Activated naive CD8-positive, alpha-beta T cell treated with anti-CD3 and anti-CD28 coated beads for 36 hours (primary cell): ENCODE results near the gene ADAMTS17. TPM values are rescaled to one million over a fixed set of nuclear protein-coding genes. Genes with fewer than 3 reads are reported as not detected.

Source experiments
- DNase-seq: peaks from one replicate; pipeline ENCODE4 v3.0.0; 2021
- H3K27ac Mint-ChIP-seq: one replicate; pipeline ENCODE4 v1.8.0; 2022; ENCODE audit warnings: mild to moderate bottlenecking, moderate library complexity, mixed read lengths
- H3K27me3 Mint-ChIP-seq: one replicate; pipeline ENCODE4 v1.8.0; 2022; ENCODE audit warnings: mild to moderate bottlenecking, mixed read lengths
- H3K36me3 Mint-ChIP-seq: one replicate; pipeline ENCODE4 v1.8.0; 2021; ENCODE audit warnings: mild to moderate bottlenecking, mixed read lengths
- H3K4me1 Mint-ChIP-seq: one replicate; pipeline ENCODE4 v1.8.0; 2021; ENCODE audit warnings: mixed read lengths
- H3K4me3 Mint-ChIP-seq: one replicate; pipeline ENCODE4 v1.8.0; 2022; ENCODE audit warnings: mild to moderate bottlenecking, moderate library complexity, mixed read lengths
- H3K9me3 Mint-ChIP-seq: one replicate; pipeline ENCODE4 v1.8.0; 2022; ENCODE audit warnings: mixed read lengths
- total RNA-seq, 2 experiments: library from RNA; stranded (reverse); gene quantifications; one replicate each; pipeline ENCODE4 v1.2.3, GENCODE V29; 2021

The ADAMTS17 gene
- total RNA-seq, 2 experiments from 2014 or later: 2.5 to 3.6 TPM

GRCh38 chr15:99999282-100000070 is 342.3 kb downstream of the ADAMTS17 start:
- Mint-ChIP-seq H3K36me3 (no peaks in the 10 kb centered on the region), H3K27ac (no peak overlapping the region), H3K9me3 (no peaks in the 10 kb centered on the region), H3K4me1 (no peaks in the 10 kb centered on the region), H3K27me3 (no peaks in the 10 kb centered on the region), H3K4me3 (no peak overlapping the region)
- no peak for DNase-seq

- DNase-seq: no peak
- H3K4me3 Mint-ChIP-seq: no peak overlapping the region
- no peaks in the 10 kb centered on the region for H3K9me3 Mint-ChIP-seq
- H3K36me3 Mint-ChIP-seq: no peaks in the 10 kb centered on the region
- no peak overlapping the region for H3K27ac Mint-ChIP-seq
- H3K4me1 Mint-ChIP-seq: no peaks in the 10 kb centered on the region
- H3K27me3 Mint-ChIP-seq: no peaks in the 10 kb centered on the region
Measured at GRCh38 chr15:99998661-99999101, 343.1 kb downstream of the ADAMTS17 start.

GRCh38 chr15:99997112-99997651 is 344.6 kb downstream of the ADAMTS17 start:
- no peak for DNase-seq
- no peak overlapping the region for H3K4me3 Mint-ChIP-seq
- no peak overlapping the region for H3K27ac Mint-ChIP-seq

GRCh38 chr15:99996660-99997059 is 345.1 kb downstream of the ADAMTS17 start:
- Mint-ChIP-seq H3K27me3 (no peaks in the 10 kb centered on the region), H3K4me1 (no peaks in the 10 kb centered on the region), H3K27ac (no peak overlapping the region), H3K9me3 (peaks cover 1% of the 10 kb centered on the region), H3K36me3 (no peaks in the 10 kb centered on the region), H3K4me3 (no peak overlapping the region)
- DNase-seq: no peak

More at GRCh38 chr15:99997112-99997651, 344.6 kb downstream of the ADAMTS17 start:
- Mint-ChIP-seq H3K36me3 (no peaks in the 10 kb centered on the region), H3K4me1 (no peaks in the 10 kb centered on the region), H3K27me3 (no peaks in the 10 kb centered on the region), H3K9me3 (no peaks in the 10 kb centered on the region)

- Mint-ChIP-seq H3K27me3 (no peaks in the 10 kb centered on the region), H3K36me3 (no peaks in the 10 kb centered on the region), H3K9me3 (peaks cover 1% of the 10 kb centered on the region), H3K4me1 (no peaks in the 10 kb centered on the region), H3K4me3 (no peak overlapping the region), H3K27ac (no peak overlapping the region)
- DNase-seq: no peak
Measured at GRCh38 chr15:99995543-99995942, 346.2 kb downstream of the ADAMTS17 start.

GRCh38 chr15:99994849-99995248 is 346.9 kb downstream of the ADAMTS17 start:
- Mint-ChIP-seq H3K27ac (no peak overlapping the region), H3K36me3 (peaks cover 2% of the 10 kb centered on the region), H3K4me3 (no peak overlapping the region), H3K9me3 (peaks cover 1% of the 10 kb centered on the region), H3K27me3 (no peaks in the 10 kb centered on the region), H3K4me1 (no peaks in the 10 kb centered on the region)
- no peak for DNase-seq

GRCh38 chr15:99993681-99994131 is 348.1 kb downstream of the ADAMTS17 start:
- Mint-ChIP-seq H3K27me3 (no peaks in the 10 kb centered on the region), H3K27ac (no peak overlapping the region), H3K4me1 (no peaks in the 10 kb centered on the region), H3K9me3 (peaks cover 1% of the 10 kb centered on the region), H3K36me3 (peaks cover 6% of the 10 kb centered on the region), H3K4me3 (no peak overlapping the region)
- DNase-seq: no peak

- Mint-ChIP-seq H3K27ac (no peak overlapping the region), H3K36me3 (peaks cover 10% of the 10 kb centered on the region), H3K9me3 (peaks cover 1% of the 10 kb centered on the region), H3K27me3 (no peaks in the 10 kb centered on the region), H3K4me1 (no peaks in the 10 kb centered on the region), H3K4me3 (no peak overlapping the region)
- no peak for DNase-seq
Measured at GRCh38 chr15:99993262-99993661, 348.5 kb downstream of the ADAMTS17 start.

- Mint-ChIP-seq H3K27me3 (no peaks in the 10 kb centered on the region), H3K4me3 (no peak overlapping the region), H3K36me3 (peaks cover 11% of the 10 kb centered on the region), H3K27ac (no peak overlapping the region), H3K9me3 (peaks cover 1% of the 10 kb centered on the region), H3K4me1 (no peaks in the 10 kb centered on the region)
- no peak for DNase-seq
Measured at GRCh38 chr15:99992611-99993231, 349.1 kb downstream of the ADAMTS17 start.

- H3K36me3 Mint-ChIP-seq: peaks cover 11% of the 10 kb centered on the region
- no peaks in the 10 kb centered on the region for H3K4me1 Mint-ChIP-seq
- H3K27ac Mint-ChIP-seq: no peak overlapping the region
- no peaks in the 10 kb centered on the region for H3K27me3 Mint-ChIP-seq
- H3K9me3 Mint-ChIP-seq: peaks cover 1% of the 10 kb centered on the region
- H3K4me3 Mint-ChIP-seq: no peak overlapping the region
- no peak for DNase-seq
Measured at GRCh38 chr15:99989095-99989494, 352.7 kb downstream of the ADAMTS17 start.

GRCh38 chr15:99987701-99988100 is 354.1 kb downstream of the ADAMTS17 start:
- peaks cover 5% of the 10 kb centered on the region for H3K4me1 Mint-ChIP-seq

GRCh38 chr15:99987119-99987506 is 354.7 kb downstream of the ADAMTS17 start:
- no peak overlapping the region for H3K27ac Mint-ChIP-seq
- peaks cover 5% of the 10 kb centered on the region for H3K4me1 Mint-ChIP-seq
- H3K4me3 Mint-ChIP-seq: no peak overlapping the region
- peaks cover 11% of the 10 kb centered on the region for H3K36me3 Mint-ChIP-seq
- no peaks in the 10 kb centered on the region for H3K27me3 Mint-ChIP-seq
- peaks cover 1% of the 10 kb centered on the region for H3K9me3 Mint-ChIP-seq
- DNase-seq: no peak

More at GRCh38 chr15:99987701-99988100, 354.1 kb downstream of the ADAMTS17 start:
- DNase-seq: no peak
- Mint-ChIP-seq H3K27ac (no peak overlapping the region), H3K36me3 (peaks cover 11% of the 10 kb centered on the region), H3K27me3 (no peaks in the 10 kb centered on the region), H3K9me3 (peaks cover 1% of the 10 kb centered on the region), H3K4me3 (no peak overlapping the region)

- no peak for DNase-seq
- Mint-ChIP-seq H3K36me3 (peaks cover 11% of the 10 kb centered on the region), H3K4me3 (no peak overlapping the region)
Measured at GRCh38 chr15:99986297-99987118, 355.3 kb downstream of the ADAMTS17 start.

GRCh38 chr15:99985878-99986277 is 355.9 kb downstream of the ADAMTS17 start:
- Mint-ChIP-seq H3K27me3 (no peaks in the 10 kb centered on the region), H3K9me3 (no peaks in the 10 kb centered on the region), H3K4me3 (no peak overlapping the region), H3K4me1 (peaks cover 5% of the 10 kb centered on the region), H3K27ac (no peak overlapping the region), H3K36me3 (peaks cover 11% of the 10 kb centered on the region)
- no peak for DNase-seq

More at GRCh38 chr15:99986297-99987118, 355.3 kb downstream of the ADAMTS17 start:
- H3K4me1 Mint-ChIP-seq: peaks cover 5% of the 10 kb centered on the region
- H3K9me3 Mint-ChIP-seq: no peaks in the 10 kb centered on the region
- peak overlapping the region; percentile 8 for H3K27ac Mint-ChIP-seq
- no peaks in the 10 kb centered on the region for H3K27me3 Mint-ChIP-seq
